NCI-H2107 treated with DMSO at 0.1 percent for 48 hours (cell line): Measurements from ENCODE around the gene VKORC1.
"Not testable (repeated sequence)": the region's sequence is repeated elsewhere in the genome, so short reads cannot be mapped to it uniquely, and the experiment has no call there.

Experiments used
- DNase-seq: peaks from one replicate; lab custom pipeline; 2025; ENCODE audit not compliant: unreplicated experiment; lab: John Stamatoyannopoulos, UW

Gene VKORC1

GRCh38 chr16:31094424-31095120, at the start of gene VKORC1:
Gene VKORC1 (minus strand): TSS chr16:31094797. CDS start chr16:31094729, 68 bp downstream.
- peak; percentile 96 for DNase-seq

- DNase-seq, result no peak
Observed at GRCh38 chr16:31143694-31144148, 49.1 kb upstream of the VKORC1 start.

- no peak for DNase-seq
Observed at GRCh38 chr16:31143011-31143693, 48.6 kb upstream of the VKORC1 start.

- peak; percentile 92 for DNase-seq
Observed at GRCh38 chr16:31142109-31143010, 47.8 kb upstream of the VKORC1 start.

GRCh38 chr16:31141489-31142108, 47.0 kb upstream of the VKORC1 start:
- no peak for DNase-seq

GRCh38 chr16:31141071-31141469, 46.5 kb upstream of the VKORC1 start:
- not testable (repeated sequence) for DNase-seq

GRCh38 chr16:31138621-31139578, 44.3 kb upstream of the VKORC1 start:
- no peak for DNase-seq

- DNase-seq, result not testable (repeated sequence)
Observed at GRCh38 chr16:31136822-31137499, 42.4 kb upstream of the VKORC1 start.

- DNase-seq, result no peak
Observed at GRCh38 chr16:31136287-31136662, 41.7 kb upstream of the VKORC1 start.

- DNase-seq, result no peak
Observed at GRCh38 chr16:31135535-31136286, 41.1 kb upstream of the VKORC1 start, which contains the start of gene PRSS8. Gene PRSS8 (minus strand): TSS chr16:31135727. CDS start chr16:31135498, 229 bp downstream.

- DNase-seq, result peak; percentile 61
Observed at GRCh38 chr16:31134625-31135534, 40.3 kb upstream of the VKORC1 start.

- no peak for DNase-seq
Observed at GRCh38 chr16:31134091-31134571, 39.5 kb upstream of the VKORC1 start.

- no peak for DNase-seq
Observed at GRCh38 chr16:31133046-31133501, 38.5 kb upstream of the VKORC1 start.

- no peak for DNase-seq
Observed at GRCh38 chr16:31132303-31132979, 37.8 kb upstream of the VKORC1 start.

GRCh38 chr16:31131841-31132271, 37.3 kb upstream of the VKORC1 start:
- no peak for DNase-seq

GRCh38 chr16:31131416-31131815, 36.8 kb upstream of the VKORC1 start:
- no peak for DNase-seq

- DNase-seq, result no peak
Observed at GRCh38 chr16:31130899-31131298, 36.3 kb upstream of the VKORC1 start.
